CD14-positive monocyte (primary cell): ENCODE results near the gene ADAMTSL1. TPM values are rescaled to one million over a fixed set of nuclear protein-coding genes. Genes with fewer than 3 reads are reported as not detected.

Experiments used
- DNase-seq, 3 donors: peaks; one replicate each; pipeline ENCODE4 v3.0.0-alpha.2; 2011 to 2022
- H2AFZ ChIP-seq: 2 replicates; pipeline ENCODE4 v1.6.0; 2012; ENCODE audit warnings: mild to moderate bottlenecking, low read depth, low read length, inconsistent platforms; ENCODE audit not compliant: insufficient read depth, poor library complexity, severe bottlenecking
- H3K27ac ChIP-seq, 2 donors: 1 replicate in 1 of 2; 2 replicates in 1 of 2; pipeline ENCODE4 v1.5.1; 2012 to 2013; ENCODE audit warnings: low read length in 2 of 2, control low read depth in 1 of 2, inconsistent platforms in 1 of 2, low read depth in 1 of 2, mild to moderate bottlenecking in 1 of 2
- H3K27me3 ChIP-seq, 2 donors: one replicate each; pipeline versions ENCODE4 v1.6.0 to v1.6.1; 2011 to 2013; ENCODE audit warnings: low read length in 2 of 2; ENCODE audit not compliant: control insufficient read depth in 2 of 2, insufficient read depth in 2 of 2
- H3K36me3 ChIP-seq, 2 donors: replicated peaks in 1 of 2; 1 replicate in 1 of 2; 2 replicates in 1 of 2; pipeline versions ENCODE4 v1.5.1 to v1.6.1; 2012 to 2013; ENCODE audit warnings: low read length in 2 of 2, control low read depth in 1 of 2, inconsistent platforms in 1 of 2, mild to moderate bottlenecking in 1 of 2; ENCODE audit not compliant: insufficient read depth in 2 of 2, control insufficient read depth in 1 of 2
- H3K4me1 ChIP-seq, 2 donors: 1 replicate in 1 of 2; 2 replicates in 1 of 2; pipeline versions ENCODE4 v1.5.1 to v1.6.1; 2012 to 2013; ENCODE audit warnings: low read length in 2 of 2, control low read depth in 1 of 2, inconsistent platforms in 1 of 2, mild to moderate bottlenecking in 1 of 2, moderate library complexity in 1 of 2; ENCODE audit not compliant: insufficient read depth in 2 of 2, control insufficient read depth in 1 of 2
- H3K4me2 ChIP-seq: replicated peaks from 2 replicates; pipeline ENCODE3; 2012; ENCODE audit warnings: low read length, moderate library complexity, mild to moderate bottlenecking; ENCODE audit not compliant: poor library complexity, severe bottlenecking; ENCODE audit errors: extremely low read depth
- H3K4me3 ChIP-seq, 3 experiments: fragments of 200-600 bp in 1 of 3; sonication (generic) in 1 of 3; replicated peaks in 1 of 3; 1 replicate in 2 of 3; 2 replicates in 1 of 3; pipeline ENCODE4 v1.5.1; 2011 to 2013; ENCODE audit warnings: low read length in 3 of 3, mild to moderate bottlenecking in 3 of 3, control low read depth in 2 of 3, low read depth in 2 of 3, inconsistent platforms in 1 of 3, moderate library complexity in 1 of 3
- H3K79me2 ChIP-seq: 2 replicates; pipeline ENCODE4 v1.6.0; 2012; ENCODE audit warnings: mild to moderate bottlenecking, control low read depth, inconsistent platforms, low read length, moderate library complexity; ENCODE audit not compliant: insufficient read depth
- H3K9ac ChIP-seq: 2 replicates; pipeline ENCODE4 v1.6.0; 2017; ENCODE audit warnings: low read length, mild to moderate bottlenecking; ENCODE audit not compliant: insufficient read depth, poor library complexity, severe bottlenecking
- H3K9me3 ChIP-seq, 2 donors: replicated peaks in 1 of 2; 1 replicate in 1 of 2; 2 replicates in 1 of 2; pipeline versions ENCODE4 v1.5.1 to v1.6.1; 2012 to 2013; ENCODE audit warnings: low read length in 2 of 2, control low read depth in 1 of 2; ENCODE audit not compliant: control insufficient read depth in 1 of 2, insufficient read depth in 1 of 2
- H4K20me1 ChIP-seq: 2 replicates; pipeline ENCODE4 v1.6.0; 2012; ENCODE audit warnings: mild to moderate bottlenecking, low read length, control low read depth, moderate library complexity; ENCODE audit not compliant: insufficient read depth
- H3K27ac Mint-ChIP-seq, 7 donors: one replicate each; pipeline ENCODE4 v1.8.0; 2020; ENCODE audit warnings: mild to moderate bottlenecking in 7 of 7, mixed read lengths in 7 of 7, moderate library complexity in 6 of 7, inconsistent platforms in 2 of 7
- H3K27me3 Mint-ChIP-seq, 3 donors: one replicate each; pipeline ENCODE4 v1.8.0; 2021 to 2022; ENCODE audit warnings: low read depth in 3 of 3, mild to moderate bottlenecking in 3 of 3, mixed read lengths in 3 of 3, moderate library complexity in 3 of 3, inconsistent platforms in 1 of 3
- H3K36me3 Mint-ChIP-seq, 2 donors: one replicate each; pipeline ENCODE4 v1.8.0; 2020; ENCODE audit warnings: mixed read lengths in 2 of 2, inconsistent platforms in 1 of 2, mild to moderate bottlenecking in 1 of 2
- H3K4me1 Mint-ChIP-seq: one replicate; pipeline ENCODE4 v1.8.0; 2020; ENCODE audit warnings: mild to moderate bottlenecking, mixed read lengths
- H3K4me3 Mint-ChIP-seq, 2 donors: one replicate each; pipeline ENCODE4 v1.8.0; 2020; ENCODE audit warnings: mild to moderate bottlenecking in 2 of 2, mixed read lengths in 2 of 2, moderate library complexity in 1 of 2
- H3K9me3 Mint-ChIP-seq, 7 donors: one replicate each; pipeline ENCODE4 v1.8.0; 2020 to 2022; ENCODE audit warnings: mixed read lengths in 7 of 7, mild to moderate bottlenecking in 6 of 7, moderate library complexity in 6 of 7, inconsistent platforms in 2 of 7
- WGBS: methylation state at CpG from one replicate; pipeline ENCODE4 v1.1.5; 2013; ENCODE audit warnings: missing lambda C conversion rate; ENCODE audit not compliant: insufficient coverage; 5-methylcytosine and 5-hydroxymethylcytosine counted together
- intact Hi-C, 2 donors: fragments of 100-400 bp; cut with micrococcal nuclease; formaldehyde crosslinking; loops; one replicate each; pipeline versions ENCODE4 v1.15.0 to v1.15.1; 2023
- polyA plus RNA-seq, 3 donors: library from polyadenylated mRNA; depleted of rRNA in 1 of 3; unstranded in 2 of 3; stranded (reverse) in 1 of 3; fragments of 300-500 nt in 2 of 3; fragments of >200 nt in 1 of 3; fragmentation: Illumina TruSeq in 2 of 3; gene quantifications; 1 replicate in 2 of 3; 2 replicates in 1 of 3; pipeline ENCODE4 v1.2.3, GENCODE V29; 2012 to 2021
- TF ChIP-seq, protein P1 (sequence below): fragments of 200-600 bp; IDR thresholded peaks from one replicate; pipeline ENCODE4 v1.8.0; 2022; ENCODE audit warnings: antibody characterized with exemption, mild to moderate bottlenecking

ADAMTSL1 gene
- polyA plus RNA-seq, 3 donors: not detected

DNA sequence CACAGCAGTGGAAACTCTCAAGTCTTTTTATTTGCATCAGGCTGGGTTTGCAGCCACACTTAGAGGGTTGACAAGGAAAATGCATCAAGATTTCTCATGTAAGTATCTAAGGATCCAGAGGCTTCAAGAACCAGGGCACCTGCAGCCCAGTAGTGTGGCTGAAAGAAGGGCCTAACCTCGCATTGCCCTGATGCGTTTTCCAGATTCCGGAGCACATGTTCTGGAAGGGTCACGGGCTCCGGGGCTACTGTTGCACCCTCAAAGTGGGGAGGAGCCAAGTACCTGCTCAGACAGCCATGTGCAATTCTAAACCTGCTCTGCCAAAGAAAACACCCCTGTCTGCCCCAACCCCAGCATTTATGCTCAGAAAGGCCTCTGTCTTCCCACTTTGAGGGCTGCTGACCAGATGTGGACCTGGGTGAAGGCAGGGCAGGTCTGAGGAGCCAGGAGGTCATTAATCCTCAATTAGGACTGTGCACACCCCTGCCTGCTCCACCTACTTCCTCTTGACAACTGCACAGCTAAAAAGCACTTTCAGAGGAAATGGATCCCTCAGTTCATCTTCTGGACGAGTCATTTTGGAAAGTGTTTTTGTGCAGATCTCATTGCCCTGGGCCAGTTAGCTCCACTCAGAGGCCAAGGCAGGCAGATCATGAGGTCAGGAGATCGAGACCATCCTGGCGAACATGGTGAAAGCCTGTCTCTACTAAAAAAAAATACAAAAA, 448.4 kb downstream of the ADAMTSL1 start:
- 80% methylated on average over 6 of the region's 8 CpGs for WGBS

DNA sequence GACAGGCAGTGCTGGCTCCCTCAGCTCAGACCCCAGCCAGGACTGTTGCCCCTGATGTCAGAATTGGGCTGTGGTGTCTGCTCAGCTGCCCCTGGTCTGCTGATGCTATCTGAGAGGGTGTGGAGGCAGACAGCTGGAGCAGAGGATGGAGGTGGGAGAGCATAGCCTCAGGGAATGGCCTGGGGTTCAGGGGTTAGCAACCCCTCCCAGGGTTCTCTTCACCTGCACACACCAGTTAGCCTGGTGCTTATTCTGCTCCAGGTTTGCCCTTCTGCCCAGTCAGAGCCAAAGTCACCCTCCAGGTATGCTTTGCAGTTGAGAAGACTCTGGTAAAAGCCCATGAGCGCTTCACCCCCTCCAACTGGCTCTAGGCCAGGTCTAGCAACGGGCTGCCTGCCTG, 449.2 kb downstream of the ADAMTSL1 start:
- H3K27me3 Mint-ChIP-seq: peaks cover 0 to 1% (median 0%) of the 10 kb centered on the region in 3 donors
- H3K4me1 Mint-ChIP-seq: no peaks in the 10 kb centered on the region
- Histone ChIP-seq H3K27ac (no peak overlapping the region), H3K79me2 (no peaks in the 10 kb centered on the region), H3K4me2 (no peak overlapping the region), H3K9me3 (no peaks in the 10 kb centered on the region), H3K9ac (no peak overlapping the region), H3K4me3 (no peak overlapping the region), H4K20me1 (no peaks in the 10 kb centered on the region), H3K36me3 (no peaks in the 10 kb centered on the region), H3K4me1 (no peaks in the 10 kb centered on the region), H2AFZ (no peak overlapping the region), H3K27me3 (no peaks in the 10 kb centered on the region)
- intact Hi-C loops: no loop called here
- H3K4me3 Mint-ChIP-seq: no peak overlapping the region
- H3K36me3 Mint-ChIP-seq: no peaks in the 10 kb centered on the region
- WGBS: no CpG with 5 or more reads among the region's 2 CpGs
- DNase-seq: no peak
- no peak overlapping the region for H3K27ac Mint-ChIP-seq
- TF ChIP-seq, protein P1, sequence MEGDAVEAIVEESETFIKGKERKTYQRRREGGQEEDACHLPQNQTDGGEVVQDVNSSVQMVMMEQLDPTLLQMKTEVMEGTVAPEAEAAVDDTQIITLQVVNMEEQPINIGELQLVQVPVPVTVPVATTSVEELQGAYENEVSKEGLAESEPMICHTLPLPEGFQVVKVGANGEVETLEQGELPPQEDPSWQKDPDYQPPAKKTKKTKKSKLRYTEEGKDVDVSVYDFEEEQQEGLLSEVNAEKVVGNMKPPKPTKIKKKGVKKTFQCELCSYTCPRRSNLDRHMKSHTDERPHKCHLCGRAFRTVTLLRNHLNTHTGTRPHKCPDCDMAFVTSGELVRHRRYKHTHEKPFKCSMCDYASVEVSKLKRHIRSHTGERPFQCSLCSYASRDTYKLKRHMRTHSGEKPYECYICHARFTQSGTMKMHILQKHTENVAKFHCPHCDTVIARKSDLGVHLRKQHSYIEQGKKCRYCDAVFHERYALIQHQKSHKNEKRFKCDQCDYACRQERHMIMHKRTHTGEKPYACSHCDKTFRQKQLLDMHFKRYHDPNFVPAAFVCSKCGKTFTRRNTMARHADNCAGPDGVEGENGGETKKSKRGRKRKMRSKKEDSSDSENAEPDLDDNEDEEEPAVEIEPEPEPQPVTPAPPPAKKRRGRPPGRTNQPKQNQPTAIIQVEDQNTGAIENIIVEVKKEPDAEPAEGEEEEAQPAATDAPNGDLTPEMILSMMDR: no peak
- peaks cover 0 to 1% (median 0%) of the 10 kb centered on the region in 7 donors for H3K9me3 Mint-ChIP-seq

More for the DNA sequence above, 448.4 kb downstream of the ADAMTSL1 start:
- H3K4me3 Mint-ChIP-seq: no peak overlapping the region
- Histone ChIP-seq H3K4me1 (no peaks in the 10 kb centered on the region), H3K4me3 (no peak overlapping the region), H3K79me2 (no peaks in the 10 kb centered on the region), H3K36me3 (no peaks in the 10 kb centered on the region), H3K4me2 (no peak overlapping the region), H2AFZ (no peak overlapping the region), H3K9me3 (no peaks in the 10 kb centered on the region), H3K27me3 (no peaks in the 10 kb centered on the region), H3K9ac (no peak overlapping the region), H3K27ac (no peak overlapping the region), H4K20me1 (no peaks in the 10 kb centered on the region)
- TF ChIP-seq, protein P1: no peak
- H3K9me3 Mint-ChIP-seq: peaks cover 0 to 1% (median 0%) of the 10 kb centered on the region in 7 donors
- no peaks in the 10 kb centered on the region for H3K36me3 Mint-ChIP-seq
- H3K4me1 Mint-ChIP-seq: no peaks in the 10 kb centered on the region
- no peak for DNase-seq
- intact Hi-C loops: no loop called here
- peak overlapping the region in 1 of 7 donors; percentile 39 for H3K27ac Mint-ChIP-seq
- peaks cover 0 to 1% (median 0%) of the 10 kb centered on the region in 3 donors for H3K27me3 Mint-ChIP-seq
